HFF-Myc (cell line): ENCODE results near the gene IFNA1.

Experiments used
- DNase-seq: peaks from one replicate; pipeline ENCODE4 v3.0.0-alpha.2; 2011; ENCODE audit warnings: low read depth; ENCODE audit errors: extremely low read depth
- H3K4me3 ChIP-seq: replicated peaks from 2 replicates; pipeline ENCODE4 v1.5.1; 2011; ENCODE audit warnings: low read depth, mild to moderate bottlenecking, control low read depth, low read length
- CTCF ChIP-seq: IDR thresholded peaks from 2 replicates; pipeline ENCODE4 v1.5.1; 2012; ENCODE audit warnings: mild to moderate bottlenecking, low read depth, low read length, control low read depth; ENCODE audit errors: missing control alignments

The IFNA1 gene

GRCh38 chr9:21404146-21404545 is 36.1 kb upstream of the IFNA1 start:
- no peak for TF ChIP-seq CTCF
- no peak overlapping the region for H3K4me3 ChIP-seq
- DNase-seq: no peak

GRCh38 chr9:21408817-21409216 is 31.4 kb upstream of the IFNA1 start, which contains the start of gene IFNA8:
Gene IFNA8 (plus strand): TSS chr9:21409117. CDS start chr9:21409177, 60 bp downstream.
- no peak for DNase-seq
- H3K4me3 ChIP-seq: no peak within 1 kb of the TSS
- no peak for TF ChIP-seq CTCF

GRCh38 chr9:21412107-21412506 is 28.1 kb upstream of the IFNA1 start:
- H3K4me3 ChIP-seq: no peak overlapping the region
- no peak for DNase-seq

GRCh38 chr9:21413151-21413550 is 27.1 kb upstream of the IFNA1 start:
- no peak for DNase-seq
- H3K4me3 ChIP-seq: no peak overlapping the region
- no peak for TF ChIP-seq CTCF

More at GRCh38 chr9:21412107-21412506, 28.1 kb upstream of the IFNA1 start:
- TF ChIP-seq CTCF: no peak

GRCh38 chr9:21413624-21414023 is 26.6 kb upstream of the IFNA1 start:
- no peak for DNase-seq
- no peak overlapping the region for H3K4me3 ChIP-seq
- peak; percentile 29 for TF ChIP-seq CTCF

- no peak for DNase-seq
- TF ChIP-seq CTCF: no peak
- H3K4me3 ChIP-seq: no peak overlapping the region
These were observed 25.9 kb upstream of the IFNA1 start for GRCh38 chr9:21414220-21414940.
